K562 (cell line): ENCODE data around the gene RBPJ. TPM values are rescaled to one million over a fixed set of nuclear protein-coding genes. Genes with fewer than 3 reads are reported as not detected.

Experiments used
- ATAC-seq: fragments of 200-7000 bp; cut with Tn5 transposase; 3 replicates; pipeline ENCODE4 v1.9.1; 2020; ENCODE audit warnings: moderate library complexity
- BruUV-seq: library from RNA; stranded (reverse); fragments of 400-500 nt; replicated peaks from 2 replicates; lab custom pipeline; 2021; lab: Mats Ljungman, UMichigan
- CTCF ChIA-PET: fragments of 300-600 bp; formaldehyde crosslinking; extraction: SDS; loops from one replicate; lab custom pipeline; 2021; ENCODE audit warnings: low intra/inter-chr PET ratio; lab: Yijun Ruan, JAX
- POLR2A ChIA-PET: fragments of 300-600, 350-650 bp; sonication (Branson Sonifier 250); formaldehyde crosslinking; extraction: SDS; loops from one replicate; lab custom pipeline; 2021; ENCODE audit warnings: antibody characterized with exemption, inconsistent platforms; lab: Yijun Ruan, JAX
- DNase-seq, 4 experiments: peaks; one replicate each; pipeline versions ENCODE4 v3.0.0 to v3.0.0-alpha.2; 2011 to 2018; ENCODE audit warnings: low spot score in 3 of 4, mixed read lengths in 3 of 4; ENCODE audit errors: extremely low read depth in 1 of 4
- FAIRE-seq: peaks from 2 replicates; lab custom pipeline; 2011; peaks lifted over from hg19 to GRCh38; lab: Jason Lieb, UNC
- H2AFZ ChIP-seq: 2 replicates; pipeline ENCODE4 v1.6.0; 2011; ENCODE audit warnings: low read depth, low read length, control low read depth, inconsistent platforms
- H3K27ac ChIP-seq: fragments of 200-600 bp; 3 replicates; pipeline ENCODE4 v1.8.0; 2011; ENCODE audit warnings: low read depth, mild to moderate bottlenecking, control low read depth, inconsistent platforms, low read length, moderate library complexity, mixed read lengths; ENCODE audit errors: extremely low read depth
- H3K27me3 ChIP-seq, 2 experiments: fragments of 300-600 bp in 1 of 2; 2 replicates in 1 of 2; 3 replicates in 1 of 2; pipeline versions ENCODE4 v1.6.0 to v1.8.0; 2011; ENCODE audit warnings: inconsistent platforms in 2 of 2, low read length in 2 of 2, mild to moderate bottlenecking in 1 of 2, mixed read lengths in 1 of 2, moderate library complexity in 1 of 2; ENCODE audit not compliant: control insufficient read depth in 2 of 2, insufficient read depth in 2 of 2
- H3K36me3 ChIP-seq: fragments of 300-600 bp; 3 replicates; pipeline ENCODE4 v1.8.0; 2011; ENCODE audit warnings: mild to moderate bottlenecking, low read length, inconsistent platforms; ENCODE audit not compliant: control insufficient read depth, insufficient read depth
- H3K4me1 ChIP-seq, 2 experiments: fragments of 200-600 bp in 1 of 2; replicated peaks in 1 of 2; 2 replicates in 1 of 2; 3 replicates in 1 of 2; pipeline versions ENCODE4 v1.5.1 to v1.8.0; 2011; ENCODE audit warnings: inconsistent platforms in 2 of 2, low read length in 2 of 2, mild to moderate bottlenecking in 1 of 2, mixed read lengths in 1 of 2, moderate library complexity in 1 of 2; ENCODE audit not compliant: control insufficient read depth in 2 of 2, insufficient read depth in 2 of 2
- H3K4me2 ChIP-seq: 2 replicates; pipeline ENCODE4 v1.6.1; 2011; ENCODE audit warnings: low read length, control low read depth, inconsistent platforms, mixed read lengths; ENCODE audit not compliant: insufficient read depth
- H3K4me3 ChIP-seq: fragments of 200-600 bp; sonication (generic), shearing (Covaris generic); 2 replicates; pipeline ENCODE4 v1.5.1; 2016; ENCODE audit warnings: control low read depth, inconsistent platforms
- H3K79me2 ChIP-seq: fragments of 200-600 bp; 3 replicates; pipeline ENCODE4 v1.8.0; 2011; ENCODE audit warnings: low read length, inconsistent platforms; ENCODE audit not compliant: control insufficient read depth, insufficient read depth
- H3K9ac ChIP-seq, 2 experiments: 2 replicates each; pipeline versions ENCODE4 v1.6.0 to v1.6.1; 2011; ENCODE audit warnings: low read depth in 2 of 2, low read length in 2 of 2, control low read depth in 1 of 2, inconsistent platforms in 1 of 2, mild to moderate bottlenecking in 1 of 2, mixed read lengths in 1 of 2; ENCODE audit not compliant: insufficient read depth in 1 of 2
- H3K9me1 ChIP-seq: one replicate; pipeline ENCODE4 v1.6.0; 2011; ENCODE audit warnings: inconsistent platforms, mild to moderate bottlenecking, low read length, moderate library complexity; ENCODE audit not compliant: control insufficient read depth, insufficient read depth
- H3K9me3 ChIP-seq: replicated peaks from 2 replicates; pipeline ENCODE4 v1.5.1; 2011; ENCODE audit warnings: low read depth, low read length, inconsistent platforms; ENCODE audit not compliant: control insufficient read depth, insufficient read depth
- H4K20me1 ChIP-seq: replicated peaks from 2 replicates; pipeline ENCODE4 v1.6.1; 2011; ENCODE audit warnings: low read length, inconsistent platforms, mixed read lengths; ENCODE audit not compliant: control insufficient read depth, insufficient read depth
- CBX2 ChIP-seq: fragments of 200-600 bp; sonication (generic); IDR thresholded peaks from one replicate; pipeline ENCODE4 v1.6.1; 2012; ENCODE audit warnings: mild to moderate bottlenecking, low read length, inconsistent platforms; ENCODE audit not compliant: insufficient read depth, poor library complexity, severe bottlenecking
- CBX3 ChIP-seq, 2 experiments: IDR thresholded peaks; 1 replicate in 1 of 2; 2 replicates in 1 of 2; pipeline ENCODE4 v1.6.1; 2012; ENCODE audit warnings: inconsistent platforms in 2 of 2, low read length in 2 of 2, borderline replicate concordance in 1 of 2, control low read depth in 1 of 2
- CREM ChIP-seq: IDR thresholded peaks from 2 replicates; pipeline ENCODE4 v1.6.1; 2014; ENCODE audit warnings: antibody characterized with exemption, low read depth
- GTF2A2 ChIP-seq: IDR thresholded peaks from 2 replicates; pipeline ENCODE4 v1.6.1; 2016; ENCODE audit warnings: mild to moderate bottlenecking, missing genetic modification characterization, missing compliant biosample characterization
- KLF10 ChIP-seq: fragments of 250-450 bp; sonication (Bioruptor Pico); IDR thresholded peaks from 2 replicates; pipeline ENCODE4 v1.6.1; 2021; ENCODE audit warnings: matching md5 sums
- MTA2 ChIP-seq: fragments of 450-650 bp; IDR thresholded peaks from 2 replicates; pipeline ENCODE4 v1.6.1; 2016; ENCODE audit warnings: low read depth
- POLR2AphosphoS5 ChIP-seq: IDR thresholded peaks from 2 replicates; pipeline ENCODE4 v1.6.1; 2011; ENCODE audit warnings: mild to moderate bottlenecking, low read depth, low read length, moderate library complexity; ENCODE audit not compliant: control insufficient read depth, insufficient read depth
- SIRT6 ChIP-seq: IDR thresholded peaks from one replicate; pipeline ENCODE4 v1.6.1; 2012; ENCODE audit warnings: low read depth, mild to moderate bottlenecking, control low read depth, inconsistent platforms, low read length, moderate library complexity
- STAG1 ChIP-seq: sonication (generic); formaldehyde crosslinking; IDR thresholded peaks from 2 replicates; pipeline ENCODE4 v1.5.0; 2020; ENCODE audit warnings: missing genetic modification reagents, borderline replicate concordance
- WGBS: fragments of 100-300 bp; shearing (Covaris generic); methylation state at CpG from one replicate; pipeline ENCODE4 v1.1.6; 2016; ENCODE audit warnings: low coverage, mixed read lengths; ENCODE audit not compliant: insufficient coverage; ENCODE audit errors: missing lambda C conversion rate; 5-methylcytosine and 5-hydroxymethylcytosine counted together
- in situ Hi-C: fragments of 300-500 bp; cut with MboI; formaldehyde crosslinking; loops from 4 replicates; pipeline ENCODE4 v1.15.0; 2018; ENCODE audit warnings: inconsistent platforms, mixed read lengths
- intact Hi-C: fragments of 100-400 bp; cut with micrococcal nuclease; formaldehyde crosslinking; loops from 2 replicates; pipeline ENCODE4 v1.14.2; 2022
- polyA plus RNA-seq, 8 experiments: library from polyadenylated mRNA; depleted of rRNA in 4 of 8; stranded (reverse) in 5 of 8; unstranded in 3 of 8; fragments of >200 nt; fragmentation: Nextera tagmentation in 2 of 8; fragmentation: Illumina TruSeq in 1 of 8; extraction: Ambion mirVana in 2 of 8; extraction: Trizol in 1 of 8; gene quantifications; 2 replicates each; pipeline versions ENCODE4 v1.2.1 to v1.2.3, GENCODE V29; 2011 to 2014; ENCODE audit warnings: inconsistent platforms in 1 of 8, missing spikeins in 1 of 8
- total RNA-seq, 7 experiments: library from RNA; depleted of rRNA in 6 of 7; stranded (reverse); fragments of >200 nt in 6 of 7; fragmentation: Illumina TruSeq in 2 of 7; extraction: Trizol in 2 of 7; gene quantifications; 2 replicates each; pipeline versions ENCODE4 v1.2.1 to v1.2.3, GENCODE V29; 2011 to 2021; ENCODE audit warnings: low replicate concordance in 1 of 7
- TF ChIP-seq, protein P1 (sequence below): fragments of 200-800 bp; sonication (Bioruptor generic); IDR thresholded peaks from 2 replicates; pipeline ENCODE4 v1.6.1; 2017; ENCODE audit warnings: missing genetic modification characterization, missing compliant biosample characterization

The RBPJ gene
- total and polyA plus RNA-seq, 9 of the 15 experiments (the other 6 are each of a cell fraction or from before 2014, with no cell fraction given), result 17.2 to 49.4 (median 33.8) TPM

DNA sequence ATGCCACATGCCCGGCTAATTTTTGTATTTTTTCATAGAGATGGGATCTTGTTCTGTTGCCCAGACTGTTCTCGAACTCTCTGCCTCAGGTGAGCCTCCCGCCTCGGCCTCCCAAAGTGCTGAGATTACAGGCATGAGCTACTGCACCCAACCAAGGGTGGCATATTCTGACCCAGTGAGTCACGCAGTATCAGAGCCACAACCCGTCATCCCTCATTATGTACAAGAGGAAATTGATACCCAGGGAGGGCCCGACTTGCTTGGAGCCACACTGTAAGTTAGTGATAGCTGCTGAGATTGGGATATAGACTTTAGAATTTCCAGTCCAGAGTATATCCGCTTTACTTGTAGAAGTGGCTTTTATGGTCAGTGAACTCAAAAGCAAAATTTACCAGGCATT is 154.9 kb downstream of the RBPJ start:
- H3K27ac ChIP-seq, result no peak overlapping the region
- no peak for ATAC-seq
- intact Hi-C loops, result no loop called here

DNA sequence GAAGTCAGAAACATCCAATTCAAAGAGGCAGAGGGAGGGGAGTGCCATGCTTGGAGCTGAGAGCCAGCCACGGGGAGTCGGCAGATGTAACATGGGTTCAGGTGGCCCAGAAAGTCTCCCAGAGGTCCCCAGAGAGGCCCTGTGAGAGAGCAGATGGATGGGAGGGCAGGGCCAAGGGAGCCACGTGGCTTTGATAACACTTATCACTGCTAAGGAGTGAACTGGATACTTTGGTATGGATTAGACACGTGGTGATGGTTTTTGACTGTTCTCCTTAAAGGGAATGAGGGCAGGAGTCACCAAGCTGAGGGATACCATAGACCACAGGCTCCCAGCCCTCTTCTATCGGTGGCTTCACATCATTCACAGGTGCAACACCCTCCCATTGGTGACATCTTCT is 155.7 kb downstream of the RBPJ start:
- Histone ChIP-seq H3K4me1 (no peaks in the 10 kb centered on the region; a peak in 1 of 5 replicates), H3K79me2 (no peaks in the 10 kb centered on the region), H3K27me3 (peaks cover 22 to 33% of the 10 kb centered on the region in 2 experiments), H3K4me2 (no peak overlapping the region), H2AFZ (no peak overlapping the region), H3K9ac (no peak overlapping the region), H4K20me1 (no peaks in the 10 kb centered on the region), H3K9me3 (no peaks in the 10 kb centered on the region), H3K9me1 (no peaks in the 10 kb centered on the region), H3K4me3 (no peak overlapping the region), H3K27ac (no peak overlapping the region), H3K36me3 (no peaks in the 10 kb centered on the region)
- intact Hi-C loops, result no loop called here
- DNase-seq, result no peak
- in situ Hi-C loops, result no loop called here
- no peak for ATAC-seq
- FAIRE-seq, result no peak
- BruUV-seq, result no TSS peak
- WGBS, result 0% methylated on average over 5 of the region's 5 CpGs
- CTCF ChIA-PET, result no interaction called here
- POLR2A ChIA-PET, result interaction anchor here (0.5 kb wide), 1 partner anchor 808 kb away, joined by 3 read pairs; no protein-coding TSS in a partner anchor
- TF ChIP-seq CREM (no peak), SIRT6 (no peak), POLR2AphosphoS5 (no peak), KLF10 (CRISPR knock-in tag) (no peak), CBX3 (IDR thresholded peaks at IDR 0.05; ENCODE audit: borderline replicate concordance in 1 of 2, low read length in 2 of 2) (no peak), MTA2 (no peak)

More for the DNA sequence above, 154.9 kb downstream of the RBPJ start:
- in situ Hi-C loops, result no loop called here
- no TSS peak for BruUV-seq
- H3K4me3 ChIP-seq, result no peak overlapping the region
- H3K4me2 ChIP-seq, result no peak overlapping the region
- no peaks in the 10 kb centered on the region for H4K20me1 ChIP-seq
- TF ChIP-seq, protein P1, sequence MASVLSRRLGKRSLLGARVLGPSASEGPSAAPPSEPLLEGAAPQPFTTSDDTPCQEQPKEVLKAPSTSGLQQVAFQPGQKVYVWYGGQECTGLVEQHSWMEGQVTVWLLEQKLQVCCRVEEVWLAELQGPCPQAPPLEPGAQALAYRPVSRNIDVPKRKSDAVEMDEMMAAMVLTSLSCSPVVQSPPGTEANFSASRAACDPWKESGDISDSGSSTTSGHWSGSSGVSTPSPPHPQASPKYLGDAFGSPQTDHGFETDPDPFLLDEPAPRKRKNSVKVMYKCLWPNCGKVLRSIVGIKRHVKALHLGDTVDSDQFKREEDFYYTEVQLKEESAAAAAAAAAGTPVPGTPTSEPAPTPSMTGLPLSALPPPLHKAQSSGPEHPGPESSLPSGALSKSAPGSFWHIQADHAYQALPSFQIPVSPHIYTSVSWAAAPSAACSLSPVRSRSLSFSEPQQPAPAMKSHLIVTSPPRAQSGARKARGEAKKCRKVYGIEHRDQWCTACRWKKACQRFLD (CRISPR knock-in tag), result no peak
- no peak for TF ChIP-seq STAG1 (CRISPR knock-in tag)
- TF ChIP-seq CBX2, result no peak
- TF ChIP-seq GTF2A2 (tag), result no peak
- TF ChIP-seq KLF10 (CRISPR knock-in tag), result no peak
- DNase-seq, result no peak
- CTCF ChIA-PET, result no interaction called here
- no peak overlapping the region for H3K9ac ChIP-seq
- no peaks in the 10 kb centered on the region for H3K36me3 ChIP-seq
- H2AFZ ChIP-seq, result no peak overlapping the region
- POLR2A ChIA-PET, result interaction anchor here (0.6 kb wide), 1 partner anchor 287 kb away, joined by 3 read pairs; no protein-coding TSS in a partner anchor
- under 1% methylated on average over 8 of the region's 8 CpGs for WGBS
- no peak for FAIRE-seq
- H3K9me1 ChIP-seq, result no peaks in the 10 kb centered on the region
- H3K79me2 ChIP-seq, result no peaks in the 10 kb centered on the region
- no peaks in the 10 kb centered on the region for H3K4me1 ChIP-seq
- no peaks in the 10 kb centered on the region for H3K9me3 ChIP-seq
- peaks cover 17 to 25% of the 10 kb centered on the region in 2 experiments for H3K27me3 ChIP-seq
